22Rv1 (cell line): ENCODE data around the gene SOX1.

Source experiments
- H3K27ac ChIP-seq: fragments of 450-650 bp; 2 replicates; pipeline ENCODE4 v1.5.1; 2017
- ZFX ChIP-seq: fragments of 450-650 bp; IDR thresholded peaks from 2 replicates; pipeline ENCODE4 v1.6.1; 2017; ENCODE audit warnings: antibody characterized with exemption, borderline replicate concordance
- TF ChIP-seq, protein P1 (sequence below): fragments of 450-650 bp; IDR thresholded peaks from 2 replicates; pipeline ENCODE4 v1.5.1; 2017; ENCODE audit warnings: mild to moderate bottlenecking

SOX1 gene

GRCh38 chr13:112074139-112074865 lies 7.4 kb downstream of the SOX1 start:
- H3K27ac ChIP-seq: no peak overlapping the region
- TF ChIP-seq, protein P1, sequence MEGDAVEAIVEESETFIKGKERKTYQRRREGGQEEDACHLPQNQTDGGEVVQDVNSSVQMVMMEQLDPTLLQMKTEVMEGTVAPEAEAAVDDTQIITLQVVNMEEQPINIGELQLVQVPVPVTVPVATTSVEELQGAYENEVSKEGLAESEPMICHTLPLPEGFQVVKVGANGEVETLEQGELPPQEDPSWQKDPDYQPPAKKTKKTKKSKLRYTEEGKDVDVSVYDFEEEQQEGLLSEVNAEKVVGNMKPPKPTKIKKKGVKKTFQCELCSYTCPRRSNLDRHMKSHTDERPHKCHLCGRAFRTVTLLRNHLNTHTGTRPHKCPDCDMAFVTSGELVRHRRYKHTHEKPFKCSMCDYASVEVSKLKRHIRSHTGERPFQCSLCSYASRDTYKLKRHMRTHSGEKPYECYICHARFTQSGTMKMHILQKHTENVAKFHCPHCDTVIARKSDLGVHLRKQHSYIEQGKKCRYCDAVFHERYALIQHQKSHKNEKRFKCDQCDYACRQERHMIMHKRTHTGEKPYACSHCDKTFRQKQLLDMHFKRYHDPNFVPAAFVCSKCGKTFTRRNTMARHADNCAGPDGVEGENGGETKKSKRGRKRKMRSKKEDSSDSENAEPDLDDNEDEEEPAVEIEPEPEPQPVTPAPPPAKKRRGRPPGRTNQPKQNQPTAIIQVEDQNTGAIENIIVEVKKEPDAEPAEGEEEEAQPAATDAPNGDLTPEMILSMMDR: no peak
- TF ChIP-seq ZFX: no peak

DNA sequence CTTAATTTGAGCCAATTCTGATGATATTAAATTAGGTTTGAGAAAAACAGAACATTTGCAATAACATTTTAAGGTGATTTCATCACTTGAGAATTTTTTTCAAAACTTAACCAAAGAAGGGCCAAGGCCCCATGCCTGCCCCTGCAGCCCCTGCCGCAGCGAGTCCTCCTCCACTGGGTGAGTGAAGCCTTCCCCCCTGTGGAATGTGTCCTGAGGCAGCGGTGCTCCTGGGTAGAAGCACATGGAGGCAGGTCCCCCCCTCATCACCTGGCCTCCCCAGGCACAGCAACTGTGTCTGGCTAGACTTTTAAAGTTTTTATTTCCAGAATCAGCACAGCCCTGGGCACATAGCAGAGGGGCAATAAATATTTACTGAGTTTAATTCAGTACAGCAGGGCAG lies 10.8 kb downstream of the SOX1 start:
- TF ChIP-seq, protein P1: no peak
- TF ChIP-seq ZFX: no peak

DNA sequence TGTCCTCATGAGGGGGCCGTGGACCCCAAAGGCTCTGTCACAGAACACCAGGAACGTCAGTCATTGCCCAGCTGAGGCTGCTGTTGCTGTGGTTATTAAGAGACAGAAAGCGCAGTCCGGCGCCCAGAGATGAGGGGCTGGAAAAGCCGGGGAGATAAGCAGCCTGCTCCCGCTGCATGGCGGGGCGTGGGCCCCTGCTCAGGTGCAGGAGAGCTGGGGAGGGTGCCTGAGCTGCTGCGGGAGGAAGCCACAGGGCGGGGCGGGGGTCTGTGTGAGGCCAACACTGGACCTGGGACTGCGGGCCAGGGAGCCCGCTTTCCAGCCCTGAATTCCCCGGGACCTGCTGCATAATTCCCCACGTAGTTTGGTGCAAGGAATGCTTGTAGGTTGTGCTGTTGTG lies 11.3 kb downstream of the SOX1 start:
- TF ChIP-seq, protein P1: no peak
- TF ChIP-seq ZFX: no peak
- no peak overlapping the region for H3K27ac ChIP-seq

More for the DNA sequence above, 10.8 kb downstream of the SOX1 start:
- H3K27ac ChIP-seq: no peak overlapping the region

GRCh38 chr13:112078879-112079531 lies 12.1 kb downstream of the SOX1 start:
- no peak overlapping the region for H3K27ac ChIP-seq
- TF ChIP-seq, protein P1: no peak
- no peak for TF ChIP-seq ZFX

DNA sequence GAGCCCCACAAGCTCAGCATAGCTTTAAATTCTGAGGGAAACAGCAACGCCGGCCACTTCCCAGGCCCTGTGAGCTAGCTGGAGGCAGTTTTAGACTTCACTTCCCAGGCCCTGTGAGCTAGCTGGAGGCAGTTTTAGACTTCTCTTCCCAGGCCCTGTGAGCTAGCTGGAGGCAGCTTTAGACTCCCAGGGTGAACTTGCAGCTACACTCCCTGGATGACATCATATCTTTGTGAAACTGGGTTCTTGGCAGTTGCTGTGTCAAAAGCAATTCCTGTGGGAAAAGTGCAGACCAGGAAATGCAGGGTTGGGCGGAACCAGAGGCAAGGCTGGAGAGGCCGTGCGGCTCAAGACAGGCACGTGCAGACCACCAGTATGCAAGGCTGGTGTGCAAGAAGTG lies 12.7 kb downstream of the SOX1 start:
- no peak for TF ChIP-seq ZFX
- TF ChIP-seq, protein P1: no peak
- H3K27ac ChIP-seq: no peak overlapping the region

- H3K27ac ChIP-seq: no peak overlapping the region
- no peak for TF ChIP-seq ZFX
- TF ChIP-seq, protein P1: no peak
These were observed 17.0 kb downstream of the SOX1 start for GRCh38 chr13:112083971-112084370.

DNA sequence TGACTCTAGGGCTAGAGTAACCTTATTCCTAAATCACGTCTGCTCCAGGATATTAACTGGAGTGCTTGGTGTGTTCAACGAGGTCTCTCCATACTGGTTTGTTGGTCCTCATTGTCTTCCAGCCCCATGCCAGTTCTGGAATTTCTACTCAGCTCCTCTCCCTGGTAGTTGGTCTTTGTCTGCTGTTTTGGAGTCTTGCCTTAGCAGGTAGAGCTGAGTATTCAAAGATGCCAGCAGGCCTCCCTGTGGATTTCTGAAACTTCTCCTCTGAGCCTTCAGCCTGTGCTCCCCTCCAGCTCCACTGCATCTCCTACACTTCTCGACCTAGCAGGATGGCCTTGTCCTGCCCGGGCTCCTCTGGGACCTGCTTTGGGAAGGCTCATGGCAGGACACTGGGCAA lies 25.5 kb downstream of the SOX1 start:
- no peak overlapping the region for H3K27ac ChIP-seq
- TF ChIP-seq ZFX: no peak
- TF ChIP-seq, protein P1: no peak
